HepG2 (cell line): ENCODE measurements around the gene FAM81A.

ENCODE experiments used
- CTCF ChIP-seq: sonication (generic); formaldehyde crosslinking; IDR thresholded peaks from 2 replicates; pipeline ENCODE4 v1.5.0; 2020; ENCODE audit warnings: mild to moderate bottlenecking, missing genetic modification reagents, moderate library complexity
- EP300 ChIP-seq, 3 experiments: sonication (generic) in 1 of 3; formaldehyde crosslinking in 1 of 3; IDR thresholded peaks; 2 replicates each; pipeline versions ENCODE4 v1.5.1 to v1.6.1; 2011 to 2020; ENCODE audit warnings: low read depth in 2 of 3, low read length in 2 of 3, borderline replicate concordance in 1 of 3, improper control_type of control experiment in 1 of 3, mild to moderate bottlenecking in 1 of 3, missing genetic modification reagents in 1 of 3, moderate library complexity in 1 of 3
- SMAD3 ChIP-seq: sonication (generic); formaldehyde crosslinking; IDR thresholded peaks from 2 replicates; pipeline ENCODE4 v1.4.0; 2020; ENCODE audit warnings: missing genetic modification reagents
- ZNF280D ChIP-seq: sonication (generic); formaldehyde crosslinking; IDR thresholded peaks from 2 replicates; pipeline ENCODE4 v1.5.1; 2020; ENCODE audit warnings: mild to moderate bottlenecking, missing genetic modification reagents
- TF ChIP-seq, protein P1 (sequence below): sonication (generic); formaldehyde crosslinking; IDR thresholded peaks from 2 replicates; pipeline ENCODE4 v1.4.0; 2020; ENCODE audit warnings: missing genetic modification reagents
- TF ChIP-seq, protein P2 (sequence below): IDR thresholded peaks from 2 replicates; pipeline ENCODE4 v1.6.1; 2012; ENCODE audit warnings: inconsistent platforms
- TF ChIP-seq, protein P3 (sequence below): sonication (generic); formaldehyde crosslinking; IDR thresholded peaks from 2 replicates; pipeline ENCODE4 v1.4.0; 2020; ENCODE audit warnings: missing genetic modification reagents
- TF ChIP-seq, protein P4 (sequence below): sonication (generic); formaldehyde crosslinking; IDR thresholded peaks from 2 replicates; pipeline ENCODE4 v1.4.0; 2020; ENCODE audit warnings: mild to moderate bottlenecking, missing genetic modification reagents

GRCh38 chr15:59543721-59544547 is 105.9 kb downstream of the FAM81A start:
- TF ChIP-seq, protein P1, sequence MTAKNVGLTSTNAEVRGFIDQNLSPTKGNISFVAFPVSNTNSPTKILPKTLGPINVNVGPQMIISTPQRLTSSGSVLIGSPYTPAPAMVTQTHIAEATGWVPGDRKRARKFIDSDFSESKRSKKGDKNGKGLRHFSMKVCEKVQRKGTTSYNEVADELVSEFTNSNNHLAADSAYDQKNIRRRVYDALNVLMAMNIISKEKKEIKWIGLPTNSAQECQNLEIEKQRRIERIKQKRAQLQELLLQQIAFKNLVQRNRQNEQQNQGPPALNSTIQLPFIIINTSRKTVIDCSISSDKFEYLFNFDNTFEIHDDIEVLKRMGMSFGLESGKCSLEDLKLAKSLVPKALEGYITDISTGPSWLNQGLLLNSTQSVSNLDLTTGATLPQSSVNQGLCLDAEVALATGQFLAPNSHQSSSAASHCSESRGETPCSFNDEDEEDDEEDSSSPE, result no peak
- TF ChIP-seq SMAD3 (no peak), CTCF (CRISPR knock-in tag) (no peak), ZNF280D (no peak), EP300 (IDR thresholded peaks at IDR 0.05; ENCODE audit: low read depth in 2 of 2, low read length in 2 of 2) (no peak), EP300 (CRISPR knock-in tag; IDR thresholded peaks at IDR 0.05; ENCODE audit: borderline replicate concordance) (no peak)
- TF ChIP-seq, protein P2, sequence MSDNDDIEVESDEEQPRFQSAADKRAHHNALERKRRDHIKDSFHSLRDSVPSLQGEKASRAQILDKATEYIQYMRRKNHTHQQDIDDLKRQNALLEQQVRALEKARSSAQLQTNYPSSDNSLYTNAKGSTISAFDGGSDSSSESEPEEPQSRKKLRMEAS, result no peak
- TF ChIP-seq, protein P3, sequence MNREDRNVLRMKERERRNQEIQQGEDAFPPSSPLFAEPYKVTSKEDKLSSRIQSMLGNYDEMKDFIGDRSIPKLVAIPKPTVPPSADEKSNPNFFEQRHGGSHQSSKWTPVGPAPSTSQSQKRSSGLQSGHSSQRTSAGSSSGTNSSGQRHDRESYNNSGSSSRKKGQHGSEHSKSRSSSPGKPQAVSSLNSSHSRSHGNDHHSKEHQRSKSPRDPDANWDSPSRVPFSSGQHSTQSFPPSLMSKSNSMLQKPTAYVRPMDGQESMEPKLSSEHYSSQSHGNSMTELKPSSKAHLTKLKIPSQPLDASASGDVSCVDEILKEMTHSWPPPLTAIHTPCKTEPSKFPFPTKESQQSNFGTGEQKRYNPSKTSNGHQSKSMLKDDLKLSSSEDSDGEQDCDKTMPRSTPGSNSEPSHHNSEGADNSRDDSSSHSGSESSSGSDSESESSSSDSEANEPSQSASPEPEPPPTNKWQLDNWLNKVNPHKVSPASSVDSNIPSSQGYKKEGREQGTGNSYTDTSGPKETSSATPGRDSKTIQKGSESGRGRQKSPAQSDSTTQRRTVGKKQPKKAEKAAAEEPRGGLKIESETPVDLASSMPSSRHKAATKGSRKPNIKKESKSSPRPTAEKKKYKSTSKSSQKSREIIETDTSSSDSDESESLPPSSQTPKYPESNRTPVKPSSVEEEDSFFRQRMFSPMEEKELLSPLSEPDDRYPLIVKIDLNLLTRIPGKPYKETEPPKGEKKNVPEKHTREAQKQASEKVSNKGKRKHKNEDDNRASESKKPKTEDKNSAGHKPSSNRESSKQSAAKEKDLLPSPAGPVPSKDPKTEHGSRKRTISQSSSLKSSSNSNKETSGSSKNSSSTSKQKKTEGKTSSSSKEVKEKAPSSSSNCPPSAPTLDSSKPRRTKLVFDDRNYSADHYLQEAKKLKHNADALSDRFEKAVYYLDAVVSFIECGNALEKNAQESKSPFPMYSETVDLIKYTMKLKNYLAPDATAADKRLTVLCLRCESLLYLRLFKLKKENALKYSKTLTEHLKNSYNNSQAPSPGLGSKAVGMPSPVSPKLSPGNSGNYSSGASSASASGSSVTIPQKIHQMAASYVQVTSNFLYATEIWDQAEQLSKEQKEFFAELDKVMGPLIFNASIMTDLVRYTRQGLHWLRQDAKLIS (CRISPR knock-in tag), result no peak
- TF ChIP-seq, protein P4, sequence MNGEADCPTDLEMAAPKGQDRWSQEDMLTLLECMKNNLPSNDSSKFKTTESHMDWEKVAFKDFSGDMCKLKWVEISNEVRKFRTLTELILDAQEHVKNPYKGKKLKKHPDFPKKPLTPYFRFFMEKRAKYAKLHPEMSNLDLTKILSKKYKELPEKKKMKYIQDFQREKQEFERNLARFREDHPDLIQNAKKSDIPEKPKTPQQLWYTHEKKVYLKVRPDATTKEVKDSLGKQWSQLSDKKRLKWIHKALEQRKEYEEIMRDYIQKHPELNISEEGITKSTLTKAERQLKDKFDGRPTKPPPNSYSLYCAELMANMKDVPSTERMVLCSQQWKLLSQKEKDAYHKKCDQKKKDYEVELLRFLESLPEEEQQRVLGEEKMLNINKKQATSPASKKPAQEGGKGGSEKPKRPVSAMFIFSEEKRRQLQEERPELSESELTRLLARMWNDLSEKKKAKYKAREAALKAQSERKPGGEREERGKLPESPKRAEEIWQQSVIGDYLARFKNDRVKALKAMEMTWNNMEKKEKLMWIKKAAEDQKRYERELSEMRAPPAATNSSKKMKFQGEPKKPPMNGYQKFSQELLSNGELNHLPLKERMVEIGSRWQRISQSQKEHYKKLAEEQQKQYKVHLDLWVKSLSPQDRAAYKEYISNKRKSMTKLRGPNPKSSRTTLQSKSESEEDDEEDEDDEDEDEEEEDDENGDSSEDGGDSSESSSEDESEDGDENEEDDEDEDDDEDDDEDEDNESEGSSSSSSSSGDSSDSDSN (CRISPR knock-in tag), result no peak
